Hepatocyte (in vitro differentiated cells): Measurements from ENCODE around the gene EHD3. TPM values are rescaled to one million over a fixed set of nuclear protein-coding genes. Genes with fewer than 3 reads are reported as not detected.

Experiments used
- DNase-seq: peaks from one replicate; pipeline ENCODE4 v3.0.0-alpha.2; 2016; ENCODE audit warnings: low spot score
- H2AFZ ChIP-seq: fragments of 200-600 bp; sonication (generic); 2 replicates; pipeline ENCODE4 v1.6.0; 2016; ENCODE audit warnings: antibody characterized with exemption, mild to moderate bottlenecking
- H3K27ac ChIP-seq: fragments of 200-600 bp; sonication (generic); 2 replicates; pipeline ENCODE4 v1.5.1; 2016; ENCODE audit warnings: mild to moderate bottlenecking
- H3K27me3 ChIP-seq: fragments of 200-600 bp; sonication (generic); 2 replicates; pipeline ENCODE4 v1.6.1; 2016
- H3K36me3 ChIP-seq: fragments of 200-600 bp; sonication (generic); replicated peaks from 2 replicates; pipeline ENCODE4 v1.5.1; 2016; ENCODE audit warnings: low read depth; ENCODE audit not compliant: insufficient read depth
- H3K4me1 ChIP-seq: fragments of 200-600 bp; sonication (generic); 2 replicates; pipeline ENCODE4 v1.5.1; 2016; ENCODE audit warnings: mild to moderate bottlenecking, moderate library complexity; ENCODE audit not compliant: insufficient read depth
- H3K4me2 ChIP-seq: fragments of 200-600 bp; sonication (generic); 2 replicates; pipeline ENCODE4 v1.6.0; 2016
- H3K4me3 ChIP-seq: fragments of 200-600 bp; sonication (generic); 2 replicates; pipeline ENCODE4 v1.5.1; 2016; ENCODE audit warnings: mild to moderate bottlenecking
- H3K79me2 ChIP-seq: fragments of 200-600 bp; sonication (generic); 2 replicates; pipeline ENCODE4 v1.6.0; 2017; ENCODE audit warnings: mild to moderate bottlenecking
- H3K9me2 ChIP-seq: fragments of 200-600 bp; sonication (generic); replicated peaks from 2 replicates; pipeline ENCODE4 v1.6.0; 2017; ENCODE audit warnings: mild to moderate bottlenecking; ENCODE audit not compliant: insufficient read depth
- H3K9me3 ChIP-seq: fragments of 200-600 bp; sonication (generic); 2 replicates; pipeline ENCODE4 v1.5.1; 2016; ENCODE audit warnings: low read depth, mild to moderate bottlenecking
- H4K20me1 ChIP-seq: fragments of 200-600 bp; sonication (generic); 2 replicates; pipeline ENCODE4 v1.6.0; 2016; ENCODE audit warnings: mild to moderate bottlenecking; ENCODE audit not compliant: insufficient read depth, poor library complexity, severe bottlenecking
- EZH2 ChIP-seq: fragments of 200-600 bp; sonication (generic); IDR thresholded peaks from 2 replicates; pipeline ENCODE4 v1.6.1; 2016; ENCODE audit warnings: antibody characterized with exemption, mild to moderate bottlenecking, borderline replicate concordance
- EZH2phosphoT487 ChIP-seq: fragments of 200-600 bp; sonication (generic); IDR thresholded peaks from one replicate; pipeline ENCODE4 v1.6.1; 2018; ENCODE audit warnings: antibody characterized with exemption, mild to moderate bottlenecking, low read depth, moderate library complexity; ENCODE audit not compliant: unreplicated experiment, severe bottlenecking
- WGBS: methylation state at CpG from one replicate; pipeline ENCODE4 v1.1.6; 2016; ENCODE audit warnings: low lambda C conversion rate; ENCODE audit errors: missing lambda C conversion rate; 5-methylcytosine and 5-hydroxymethylcytosine counted together
- polyA plus RNA-seq: library from polyadenylated mRNA; unstranded; fragments of >200 nt; fragmentation: Nextera tagmentation; extraction: Ambion mirVana; gene quantifications from 2 replicates; pipeline ENCODE4 v1.2.1, GENCODE V29; 2016
- total RNA-seq: library from RNA; depleted of rRNA; stranded (reverse); fragments of >200 nt; gene quantifications from 2 replicates; pipeline ENCODE4 v1.2.3, GENCODE V29; 2014
- TF ChIP-seq, protein P1 (sequence below): fragments of 200-600 bp; sonication (generic); IDR thresholded peaks from 2 replicates; pipeline ENCODE4 v1.5.1; 2016; ENCODE audit warnings: antibody characterized with exemption, mild to moderate bottlenecking; ENCODE audit not compliant: poor library complexity

EHD3 gene
- total and polyA plus RNA-seq, 2 experiments from 2014 or later = 4.5 to 6.2 TPM

DNA sequence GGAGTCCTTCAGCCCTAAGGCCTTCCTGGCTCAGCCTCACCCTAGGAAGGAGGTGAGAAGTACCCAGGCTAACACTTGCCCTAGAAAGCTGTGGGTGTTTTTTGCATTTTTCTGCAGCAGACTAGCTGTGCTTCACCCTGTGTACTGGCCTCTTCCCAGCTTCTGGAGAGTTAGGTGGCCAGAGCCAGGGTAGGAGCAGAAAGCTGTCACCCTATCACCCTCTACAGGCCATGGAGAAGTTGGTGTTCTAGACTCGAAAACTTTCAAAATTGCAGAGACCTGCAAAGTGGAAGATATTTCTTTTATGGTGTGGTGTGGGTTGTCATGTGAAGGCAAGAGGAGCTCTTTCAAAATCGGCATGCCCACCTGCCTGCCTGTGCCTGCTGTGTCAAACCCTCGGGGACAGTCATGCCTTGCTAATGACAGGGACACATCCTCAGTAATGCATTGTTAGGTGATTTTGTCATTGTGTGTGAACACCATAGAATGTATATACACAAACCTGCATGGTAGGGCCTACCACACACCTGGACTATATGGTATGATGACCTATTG lies 29.8 kb downstream of the EHD3 start:
- WGBS = 91% methylated on average over 3 of the region's 3 CpGs
- Histone ChIP-seq H3K9me2 (no peaks in the 10 kb centered on the region), H3K27ac (no peak overlapping the region), H3K27me3 (no peaks in the 10 kb centered on the region), H3K4me2 (no peak overlapping the region), H3K4me1 (no peaks in the 10 kb centered on the region), H4K20me1 (no peaks in the 10 kb centered on the region), H3K4me3 (no peak overlapping the region), H3K36me3 (no peaks in the 10 kb centered on the region), H3K79me2 (no peaks in the 10 kb centered on the region), H3K9me3 (no peaks in the 10 kb centered on the region), H2AFZ (no peak overlapping the region)
- TF ChIP-seq EZH2 (no peak), EZH2phosphoT487 (no peak)
- TF ChIP-seq, protein P1, sequence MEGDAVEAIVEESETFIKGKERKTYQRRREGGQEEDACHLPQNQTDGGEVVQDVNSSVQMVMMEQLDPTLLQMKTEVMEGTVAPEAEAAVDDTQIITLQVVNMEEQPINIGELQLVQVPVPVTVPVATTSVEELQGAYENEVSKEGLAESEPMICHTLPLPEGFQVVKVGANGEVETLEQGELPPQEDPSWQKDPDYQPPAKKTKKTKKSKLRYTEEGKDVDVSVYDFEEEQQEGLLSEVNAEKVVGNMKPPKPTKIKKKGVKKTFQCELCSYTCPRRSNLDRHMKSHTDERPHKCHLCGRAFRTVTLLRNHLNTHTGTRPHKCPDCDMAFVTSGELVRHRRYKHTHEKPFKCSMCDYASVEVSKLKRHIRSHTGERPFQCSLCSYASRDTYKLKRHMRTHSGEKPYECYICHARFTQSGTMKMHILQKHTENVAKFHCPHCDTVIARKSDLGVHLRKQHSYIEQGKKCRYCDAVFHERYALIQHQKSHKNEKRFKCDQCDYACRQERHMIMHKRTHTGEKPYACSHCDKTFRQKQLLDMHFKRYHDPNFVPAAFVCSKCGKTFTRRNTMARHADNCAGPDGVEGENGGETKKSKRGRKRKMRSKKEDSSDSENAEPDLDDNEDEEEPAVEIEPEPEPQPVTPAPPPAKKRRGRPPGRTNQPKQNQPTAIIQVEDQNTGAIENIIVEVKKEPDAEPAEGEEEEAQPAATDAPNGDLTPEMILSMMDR = no peak
- no peak for DNase-seq

DNA sequence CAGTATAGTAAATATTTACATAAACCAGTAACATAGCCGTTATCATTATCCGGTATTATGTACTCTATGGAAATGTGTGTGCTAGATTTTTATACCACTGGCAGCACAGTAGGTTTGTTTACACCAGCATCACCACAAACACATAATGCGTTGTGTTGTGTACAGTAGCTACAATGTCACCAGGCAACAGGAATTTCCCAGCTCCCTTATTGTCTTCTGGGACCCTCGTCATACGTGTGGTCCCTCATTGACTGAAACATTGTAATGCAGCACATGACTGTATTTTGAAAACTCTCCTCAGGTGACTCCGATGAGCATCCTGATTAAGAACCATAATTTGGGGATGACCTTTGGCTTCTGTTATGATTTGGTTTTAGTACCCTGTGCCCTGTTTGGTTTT lies 31.3 kb downstream of the EHD3 start:
- H3K27me3 ChIP-seq = no peaks in the 10 kb centered on the region
- no peaks in the 10 kb centered on the region for H3K4me1 ChIP-seq

DNA sequence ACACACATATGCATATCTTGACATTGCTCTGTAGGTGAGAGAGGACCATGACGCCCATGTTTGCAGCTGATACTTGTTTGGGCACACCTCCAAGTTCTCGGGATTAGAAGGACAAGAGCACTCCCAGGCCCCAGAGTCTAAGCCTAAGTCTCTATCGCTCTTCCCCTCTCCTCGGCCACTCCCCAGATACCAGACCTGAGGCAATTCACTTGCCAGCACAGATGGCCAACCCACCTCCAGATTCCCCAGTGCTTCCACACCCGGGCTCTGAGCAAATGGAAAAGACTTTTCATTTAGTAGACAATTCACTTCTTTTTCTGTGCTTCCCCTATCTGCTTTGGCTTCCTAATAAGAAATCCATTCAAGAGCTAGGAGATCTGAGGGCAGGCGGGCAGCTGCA lies 32.9 kb downstream of the EHD3 start:
- H3K4me1 ChIP-seq = no peaks in the 10 kb centered on the region
- no peaks in the 10 kb centered on the region for H3K9me2 ChIP-seq
- no peaks in the 10 kb centered on the region for H4K20me1 ChIP-seq
- no peaks in the 10 kb centered on the region for H3K9me3 ChIP-seq
- H3K27me3 ChIP-seq = no peaks in the 10 kb centered on the region
- no peaks in the 10 kb centered on the region for H3K79me2 ChIP-seq
- WGBS = 92% methylated on average over 6 of the region's 6 CpGs
- H3K36me3 ChIP-seq = no peaks in the 10 kb centered on the region
- no peak overlapping the region for H3K4me3 ChIP-seq
- H3K4me2 ChIP-seq = no peak overlapping the region
- no peak for TF ChIP-seq EZH2
- no peak for DNase-seq
- no peak overlapping the region for H2AFZ ChIP-seq
- H3K27ac ChIP-seq = no peak overlapping the region

More for the DNA sequence above, 31.3 kb downstream of the EHD3 start:
- Histone ChIP-seq H3K79me2 (no peaks in the 10 kb centered on the region), H4K20me1 (no peaks in the 10 kb centered on the region), H3K4me3 (no peak overlapping the region), H3K36me3 (no peaks in the 10 kb centered on the region), H3K9me2 (no peaks in the 10 kb centered on the region), H3K9me3 (no peaks in the 10 kb centered on the region), H3K4me2 (no peak overlapping the region), H2AFZ (no peak overlapping the region), H3K27ac (no peak overlapping the region)
- DNase-seq = no peak
- TF ChIP-seq EZH2 (no peak), EZH2phosphoT487 (no peak)
- TF ChIP-seq, protein P1 = no peak
- WGBS = 90% methylated on average over 6 of the region's 6 CpGs

DNA sequence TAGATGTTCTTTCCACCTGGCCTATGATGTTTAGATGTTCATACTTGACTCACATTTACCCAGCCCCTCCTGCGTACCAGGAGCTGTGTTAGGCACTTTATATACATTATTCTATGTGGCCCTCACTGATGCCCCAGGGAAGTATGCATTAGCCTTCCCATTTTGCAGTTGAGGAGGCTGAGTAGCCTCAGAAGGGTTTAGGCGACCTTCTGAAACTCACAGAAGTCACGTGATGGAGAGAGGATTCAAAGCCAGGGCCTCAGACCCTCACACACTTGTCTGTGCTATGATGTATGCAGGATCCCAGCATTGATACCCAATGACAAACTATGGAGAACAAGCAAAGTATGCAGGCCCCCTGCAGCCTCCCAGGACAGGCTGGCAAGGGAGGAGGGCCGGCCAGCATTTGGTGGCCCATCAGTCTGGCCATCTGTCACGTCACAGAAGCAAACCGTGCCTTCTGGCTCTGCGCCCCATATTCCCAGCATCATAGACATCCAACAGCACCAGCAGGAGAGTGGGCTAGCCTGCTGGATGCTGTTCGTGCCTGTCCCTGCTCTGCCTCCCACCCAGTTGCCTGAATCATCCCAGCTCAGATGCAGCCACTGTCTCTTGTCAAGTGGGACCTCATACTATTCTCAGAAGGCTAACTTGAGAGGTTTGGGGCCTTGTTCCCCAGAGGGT lies 33.6 kb downstream of the EHD3 start:
- WGBS = 95% methylated on average over 8 of the region's 8 CpGs
- Histone ChIP-seq H2AFZ (no peak overlapping the region), H3K27ac (no peak overlapping the region), H3K36me3 (no peaks in the 10 kb centered on the region), H3K9me2 (no peaks in the 10 kb centered on the region), H3K9me3 (no peaks in the 10 kb centered on the region), H3K4me1 (no peaks in the 10 kb centered on the region), H3K4me2 (no peak overlapping the region), H3K79me2 (no peaks in the 10 kb centered on the region), H3K27me3 (no peaks in the 10 kb centered on the region), H4K20me1 (no peaks in the 10 kb centered on the region), H3K4me3 (no peak overlapping the region)
- no peak for DNase-seq
- TF ChIP-seq EZH2phosphoT487 (no peak), EZH2 (no peak)
- TF ChIP-seq, protein P1 = no peak
